K562 (cell line): ENCODE measurements around the gene UTRN.

Source experiments
- CHD2 ChIP-seq: IDR thresholded peaks from 2 replicates; pipeline ENCODE4 v1.6.1; 2011; ENCODE audit warnings: low read depth, low read length
- CTCF ChIP-seq, 3 experiments: IDR thresholded peaks in 2 of 3; conservative IDR thresholded peaks in 1 of 3; 2 replicates each; pipeline ENCODE4 v1.5.1; 2011 to 2012; ENCODE audit warnings: low read length in 3 of 3, mild to moderate bottlenecking in 3 of 3, control low read depth in 2 of 3, improper control_type of control experiment in 1 of 3, inconsistent platforms in 1 of 3, low read depth in 1 of 3, mixed read lengths in 1 of 3, moderate library complexity in 1 of 3; ENCODE audit not compliant: insufficient read depth in 2 of 3
- HES1 ChIP-seq: fragments of 450-650 bp; IDR thresholded peaks from 2 replicates; pipeline ENCODE4 v1.6.1; 2016; ENCODE audit warnings: low read depth, mild to moderate bottlenecking, moderate library complexity
- HNRNPUL1 ChIP-seq: fragments of 200-400 bp; formaldehyde crosslinking; IDR thresholded peaks from 2 replicates; pipeline ENCODE4 v1.6.1; 2017; ENCODE audit warnings: low read length
- JUND ChIP-seq, 2 experiments: IDR thresholded peaks; 2 replicates in 1 of 2; 3 replicates in 1 of 2; pipeline ENCODE4 v1.6.1; 2011; ENCODE audit warnings: borderline replicate concordance in 2 of 2, low read depth in 2 of 2, low read length in 2 of 2, improper control_type of control experiment in 1 of 2, missing biosample characterization in 1 of 2, missing genetic modification characterization in 1 of 2, missing genetic modification reagents in 1 of 2
- PATZ1 ChIP-seq: fragments of 250-450 bp; sonication (Bioruptor Pico); IDR thresholded peaks from 2 replicates; pipeline ENCODE4 v1.5.0; 2020; ENCODE audit warnings: mild to moderate bottlenecking, borderline replicate concordance
- PPARD ChIP-seq: fragments of 250-450 bp; sonication (Bioruptor Pico); IDR thresholded peaks from 2 replicates; pipeline ENCODE4 v1.8.0; 2022; ENCODE audit warnings: inconsistent platforms, mild to moderate bottlenecking, moderate library complexity
- RBBP5 ChIP-seq: fragments of 200-600 bp; sonication (generic); IDR thresholded peaks from 2 replicates; pipeline ENCODE4 v1.6.1; 2012; ENCODE audit warnings: borderline replicate concordance, mild to moderate bottlenecking, low read length, control low read depth, inconsistent platforms; ENCODE audit not compliant: insufficient read depth, poor library complexity, severe bottlenecking
- SIN3B ChIP-seq: fragments of 450-650 bp; IDR thresholded peaks from 2 replicates; pipeline ENCODE4 v1.6.1; 2017; ENCODE audit warnings: low read depth, mild to moderate bottlenecking, moderate library complexity
- SP1 ChIP-seq: sonication (generic); formaldehyde crosslinking; IDR thresholded peaks from 2 replicates; pipeline ENCODE4 v1.8.1; 2022; ENCODE audit warnings: mild to moderate bottlenecking, missing genetic modification reagents
- ZNF707 ChIP-seq: fragments of 250-450 bp; sonication (Bioruptor Pico); conservative IDR thresholded peaks from 2 replicates; pipeline ENCODE4 v1.8.0; 2022; ENCODE audit warnings: inconsistent platforms, mild to moderate bottlenecking, moderate library complexity

GRCh38 chr6:144279484-144280150 is 5.5 kb upstream of the UTRN start:
- TF ChIP-seq PPARD (no peak), HES1 (no peak), CHD2 (no peak), RBBP5 (no peak), JUND (IDR thresholded peaks at IDR 0.05; ENCODE audit: borderline replicate concordance, low read depth, low read length) (no peak), JUND (tag; IDR thresholded peaks at IDR 0.05; ENCODE audit: borderline replicate concordance, low read depth, low read length) (no peak), CTCF (IDR thresholded peaks at IDR 0.05 in 2 of 3, conservative IDR thresholded peaks at IDR 0.05 in 1 of 3; ENCODE audit: insufficient read depth in 2 of 3, low read depth in 1 of 3, low read length in 3 of 3) (no peak), SIN3B (no peak), SP1 (CRISPR knock-in tag) (no peak), HNRNPUL1 (no peak), ZNF707 (CRISPR knock-in tag) (no peak), PATZ1 (CRISPR knock-in tag) (no peak)
